SK-N-MC (cell line): ENCODE data around the gene GRID2.

Experiments
- DNase-seq: peaks from one replicate; pipeline ENCODE4 v3.0.0-alpha.2; 2011; ENCODE audit warnings: low read depth, low spot score
- H3K27ac ChIP-seq: fragments of 200-600 bp; sonication (generic); 2 replicates; pipeline ENCODE4 v1.5.1; 2016; ENCODE audit warnings: mixed run types
- H3K36me3 ChIP-seq: fragments of 200-600 bp; sonication (generic); 2 replicates; pipeline ENCODE4 v1.6.1; 2017; ENCODE audit warnings: antibody characterized with exemption, low read length, mixed read lengths; ENCODE audit not compliant: insufficient read depth
- H3K4me3 ChIP-seq: fragments of 200-600 bp; sonication (generic); 2 replicates; pipeline ENCODE4 v1.5.1; 2016
- H3K9ac ChIP-seq: fragments of 200-600 bp; sonication (generic); 2 replicates; pipeline ENCODE4 v1.8.0; 2017; ENCODE audit warnings: mixed run types, mixed read lengths; ENCODE audit not compliant: insufficient read length
- H3K9me3 ChIP-seq: fragments of 200-600 bp; sonication (generic); 2 replicates; pipeline ENCODE4 v1.6.1; 2017; ENCODE audit warnings: low read depth, mild to moderate bottlenecking, antibody characterized with exemption, low read length, moderate library complexity, mixed read lengths
- EZH2 ChIP-seq: fragments of 200-600 bp; sonication (generic); IDR thresholded peaks from one replicate; pipeline ENCODE4 v1.6.1; 2017; ENCODE audit warnings: antibody characterized with exemption
- FOXP2 ChIP-seq: optimal IDR thresholded peaks from 2 replicates; pipeline ENCODE3; 2011; ENCODE audit warnings: mild to moderate bottlenecking, moderate library complexity; ENCODE audit not compliant: insufficient read depth; ENCODE audit errors: extremely low read length, control extremely low read depth
- POLR2AphosphoS5 ChIP-seq: IDR thresholded peaks from 2 replicates; pipeline ENCODE4 v1.6.1; 2012; ENCODE audit warnings: mild to moderate bottlenecking, low read depth, low read length, borderline replicate concordance

The GRID2 gene

DNA sequence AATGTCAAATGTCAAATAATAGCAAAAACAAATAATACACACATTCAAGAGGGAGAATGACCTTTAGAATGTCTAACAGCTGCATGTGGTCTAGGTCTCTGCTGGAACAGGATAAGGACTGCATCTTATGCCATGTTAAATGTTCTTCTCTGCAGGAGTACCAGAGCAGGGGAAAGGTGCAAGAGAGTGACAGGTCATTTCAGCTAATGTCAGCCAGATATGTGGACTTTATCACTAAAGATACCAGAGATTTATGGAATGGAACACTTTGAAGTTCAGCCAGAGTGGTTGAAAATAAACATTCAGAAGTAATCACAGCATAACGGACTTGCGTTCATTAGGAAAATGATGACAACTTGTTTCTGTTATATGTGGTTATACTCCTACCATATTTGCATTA lies 24.3 kb downstream of the GRID2 start:
- DNase-seq = no peak
- H3K9me3 ChIP-seq = no peaks in the 10 kb centered on the region

DNA sequence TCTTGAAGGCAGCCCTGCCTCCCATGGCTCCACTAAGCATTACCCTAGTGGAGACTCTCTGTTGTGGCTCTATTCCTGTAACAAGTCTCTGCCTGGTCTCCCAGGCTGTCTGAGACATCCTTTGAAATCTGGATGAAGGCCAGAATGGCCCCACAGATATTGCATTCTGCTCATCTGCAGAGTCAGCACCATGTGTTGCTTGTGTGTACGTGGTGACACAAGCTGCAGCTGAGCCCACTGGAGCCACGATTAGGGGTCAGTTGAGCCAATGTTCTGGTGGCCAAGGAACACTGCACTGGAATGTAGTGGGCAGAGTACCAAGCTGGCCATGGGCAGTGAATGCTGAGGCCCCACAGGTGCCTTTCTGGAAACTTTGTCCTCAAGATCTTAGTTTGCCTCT lies 29.2 kb downstream of the GRID2 start:
- Histone ChIP-seq H3K36me3 (no peaks in the 10 kb centered on the region), H3K4me3 (no peak overlapping the region), H3K27ac (no peak overlapping the region), H3K9ac (no peak overlapping the region), H3K9me3 (no peaks in the 10 kb centered on the region)
- no peak for DNase-seq
- TF ChIP-seq FOXP2 (no peak), POLR2AphosphoS5 (no peak), EZH2 (no peak)

More for the DNA sequence above, 24.3 kb downstream of the GRID2 start:
- no peak overlapping the region for H3K27ac ChIP-seq
- H3K9ac ChIP-seq = no peak overlapping the region
- no peak for TF ChIP-seq EZH2
- TF ChIP-seq FOXP2 = no peak
- no peak for TF ChIP-seq POLR2AphosphoS5
- no peaks in the 10 kb centered on the region for H3K36me3 ChIP-seq
- H3K4me3 ChIP-seq = no peak overlapping the region

DNA sequence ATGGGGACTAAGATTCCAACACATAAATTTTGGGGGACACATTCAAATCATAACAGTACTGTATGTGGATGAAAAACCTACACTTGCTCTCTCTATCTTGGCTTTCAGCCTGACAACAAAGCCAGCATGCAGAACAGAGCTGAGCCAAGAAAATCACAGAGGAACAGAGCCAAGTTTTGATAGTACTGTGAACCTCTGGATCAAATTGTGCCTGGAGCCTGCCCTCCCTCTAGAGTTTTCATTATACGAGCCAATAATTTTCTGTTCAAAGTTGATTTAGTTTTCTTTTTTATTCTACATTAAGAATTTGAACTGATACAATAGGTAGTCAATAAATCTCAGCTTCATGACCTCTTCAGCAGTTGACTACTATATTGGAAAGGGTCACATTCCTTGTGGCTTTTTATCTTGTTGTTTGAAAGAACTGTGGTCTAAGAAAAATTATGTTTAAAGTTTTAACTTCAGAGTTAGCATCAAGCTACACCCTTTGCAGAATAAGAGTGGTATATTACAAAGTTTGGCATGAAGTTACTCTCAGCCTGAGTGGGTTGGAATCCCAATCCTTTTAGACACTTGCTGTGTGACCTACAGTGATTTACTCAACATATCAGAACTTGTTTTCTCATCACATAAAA lies 31.1 kb downstream of the GRID2 start:
- no peaks in the 10 kb centered on the region for H3K36me3 ChIP-seq
- H3K9me3 ChIP-seq = no peaks in the 10 kb centered on the region
- H3K9ac ChIP-seq = no peak overlapping the region
- 0 out of 2 replicates have a peak overlapping the region, but pooled peaks have one; percentile 8 for H3K4me3 ChIP-seq
- no peak for TF ChIP-seq POLR2AphosphoS5
- no peak for TF ChIP-seq EZH2
- no peak for TF ChIP-seq FOXP2
- no peak for DNase-seq
- H3K27ac ChIP-seq = no peak overlapping the region

DNA sequence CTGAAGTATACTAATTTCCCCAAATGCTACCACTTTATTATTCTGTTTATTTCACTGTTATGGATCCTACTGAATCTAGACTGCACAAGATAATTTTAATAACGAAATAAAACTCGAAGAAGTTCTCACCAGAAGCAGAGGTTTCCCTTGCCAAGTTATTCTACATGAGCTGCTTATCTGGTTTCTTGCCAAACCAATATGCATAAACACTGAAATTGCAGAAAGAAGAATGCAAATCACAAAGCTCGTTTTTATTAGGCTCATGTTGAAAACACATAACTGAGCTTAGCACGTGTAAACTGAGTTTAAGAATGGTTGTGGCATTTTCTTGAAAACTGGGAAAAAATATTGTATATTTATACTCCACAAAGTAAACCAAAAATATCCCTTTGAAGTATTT lies 35.9 kb downstream of the GRID2 start:
- DNase-seq = peak; percentile 59
- H3K9me3 ChIP-seq = no peaks in the 10 kb centered on the region
- TF ChIP-seq EZH2 = no peak
- TF ChIP-seq FOXP2 = no peak
- TF ChIP-seq POLR2AphosphoS5 = no peak

DNA sequence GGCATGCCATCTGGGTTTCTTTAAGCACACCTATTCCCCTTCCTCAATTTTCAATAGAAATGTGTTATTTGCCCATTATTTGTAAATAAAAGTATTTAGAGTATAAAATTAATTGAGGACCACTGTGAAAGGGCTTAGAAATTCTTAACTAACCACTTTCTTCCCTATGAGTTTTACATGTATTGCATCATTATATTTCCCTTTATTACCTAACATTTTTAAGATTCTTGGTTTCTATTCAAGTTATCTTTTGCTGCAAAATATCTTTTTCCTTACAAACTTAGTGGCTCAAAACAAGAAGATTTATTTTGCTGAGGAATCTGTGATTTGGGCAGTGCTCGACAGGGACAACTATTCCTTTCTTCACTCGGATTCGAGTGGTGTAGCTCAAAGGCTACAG lies 40.5 kb downstream of the GRID2 start:
- no peak overlapping the region for H3K27ac ChIP-seq
- no peaks in the 10 kb centered on the region for H3K36me3 ChIP-seq
- H3K4me3 ChIP-seq = no peak overlapping the region
- no peaks in the 10 kb centered on the region for H3K9me3 ChIP-seq
- no peak for DNase-seq
- H3K9ac ChIP-seq = no peak overlapping the region
- TF ChIP-seq POLR2AphosphoS5 (no peak), FOXP2 (no peak), EZH2 (no peak)

More for the DNA sequence above, 35.9 kb downstream of the GRID2 start:
- H3K4me3 ChIP-seq = peak overlapping the region; percentile 65
- H3K9ac ChIP-seq = peak overlapping the region; percentile 40
- H3K27ac ChIP-seq = peak overlapping the region; percentile 85
- no peaks in the 10 kb centered on the region for H3K36me3 ChIP-seq

DNA sequence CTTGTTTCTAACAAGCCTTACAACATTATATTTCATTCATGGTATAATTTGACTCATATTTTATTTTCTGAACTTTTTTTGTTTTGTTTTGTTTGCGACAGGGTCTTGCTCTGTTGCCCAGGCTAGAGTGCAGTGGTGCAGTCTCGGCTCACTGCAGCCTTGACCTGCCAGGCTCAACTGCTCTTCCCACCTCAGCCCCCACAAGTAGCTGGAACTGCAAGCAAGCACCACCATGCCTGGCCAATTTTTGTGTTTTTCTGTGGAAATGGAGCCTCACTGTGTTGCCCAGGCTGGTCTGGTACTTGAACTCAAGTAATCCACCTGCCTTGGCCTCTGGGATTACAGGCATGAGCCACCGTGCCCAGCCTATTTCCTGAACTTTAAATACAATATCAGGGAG lies 42.5 kb downstream of the GRID2 start:
- no peak overlapping the region for H3K4me3 ChIP-seq
- H3K36me3 ChIP-seq = no peaks in the 10 kb centered on the region
- no peak overlapping the region for H3K9ac ChIP-seq
- H3K9me3 ChIP-seq = no peaks in the 10 kb centered on the region
- TF ChIP-seq POLR2AphosphoS5 (no peak), EZH2 (no peak), FOXP2 (no peak)
- no peak for DNase-seq
- H3K27ac ChIP-seq = no peak overlapping the region

DNA sequence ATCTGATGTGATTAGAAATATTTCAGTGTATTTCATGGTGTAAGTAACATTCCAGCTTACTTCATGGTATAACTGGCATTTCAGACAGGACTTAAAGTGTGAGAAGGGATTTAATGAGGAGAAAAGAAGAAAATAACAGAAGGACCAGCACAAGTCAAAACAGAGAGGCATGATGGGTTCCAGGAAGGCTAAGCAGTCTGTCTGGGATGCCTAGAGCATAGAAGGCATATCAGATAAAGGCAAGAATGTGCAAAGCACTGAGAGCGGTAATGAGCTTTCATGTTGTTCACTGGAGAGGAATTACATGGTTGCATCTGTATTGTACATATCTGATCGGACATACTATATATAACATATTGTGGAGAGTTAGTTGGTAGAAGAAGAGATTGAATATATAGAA lies 54.2 kb downstream of the GRID2 start:
- no peaks in the 10 kb centered on the region for H3K9me3 ChIP-seq
- TF ChIP-seq EZH2 = no peak
- no peak for TF ChIP-seq FOXP2
- no peak for TF ChIP-seq POLR2AphosphoS5
- no peak overlapping the region for H3K27ac ChIP-seq
- H3K36me3 ChIP-seq = no peaks in the 10 kb centered on the region
- H3K4me3 ChIP-seq = no peak overlapping the region
- DNase-seq = no peak
- no peak overlapping the region for H3K9ac ChIP-seq

DNA sequence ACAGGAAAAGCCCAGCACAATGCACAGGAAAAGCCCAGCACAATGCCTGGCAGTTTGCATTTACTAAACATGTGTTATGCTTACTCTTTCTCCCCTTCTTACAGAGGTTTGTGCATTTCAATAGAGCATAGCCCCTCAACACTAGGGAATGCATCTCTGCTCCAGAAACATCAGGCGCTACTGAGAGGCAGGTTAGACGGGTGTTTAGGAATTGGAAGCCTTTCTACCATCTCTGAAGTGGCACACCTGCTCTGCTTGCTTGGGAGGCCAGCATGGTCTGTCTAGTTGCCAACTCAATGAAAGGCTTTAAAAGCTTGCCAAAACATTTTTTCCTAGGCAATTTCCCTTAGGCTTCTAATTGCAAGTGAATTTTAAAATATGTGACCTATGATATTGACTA lies 55.7 kb downstream of the GRID2 start:
- no peaks in the 10 kb centered on the region for H3K36me3 ChIP-seq

DNA sequence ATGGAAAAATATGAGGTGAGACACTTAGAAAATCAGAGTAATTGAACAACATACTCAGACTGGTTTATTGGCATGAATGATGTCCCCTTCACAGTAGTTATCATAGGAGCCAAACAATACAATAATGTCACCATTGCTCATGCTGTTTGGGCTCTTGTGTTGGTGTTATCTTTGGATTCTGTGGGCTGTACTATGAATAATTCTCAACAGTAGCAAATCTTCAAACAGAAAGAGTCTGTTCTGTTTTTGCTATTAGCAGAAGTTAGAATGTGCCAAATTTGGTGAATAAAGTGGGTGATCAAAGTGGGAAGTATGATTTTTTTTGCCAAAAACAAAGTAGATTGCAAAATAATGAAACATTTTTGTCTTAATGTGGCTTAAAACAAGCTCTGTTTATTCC lies 58.3 kb downstream of the GRID2 start:
- no peak overlapping the region for H3K9ac ChIP-seq
- H3K9me3 ChIP-seq = no peaks in the 10 kb centered on the region
- no peak for DNase-seq
- H3K4me3 ChIP-seq = no peak overlapping the region
- no peaks in the 10 kb centered on the region for H3K36me3 ChIP-seq
- no peak overlapping the region for H3K27ac ChIP-seq
- TF ChIP-seq FOXP2 = no peak
- no peak for TF ChIP-seq POLR2AphosphoS5
- no peak for TF ChIP-seq EZH2

More for the DNA sequence above, 55.7 kb downstream of the GRID2 start:
- DNase-seq = no peak
- TF ChIP-seq FOXP2 (no peak), POLR2AphosphoS5 (no peak), EZH2 (no peak)
- H3K27ac ChIP-seq = no peak overlapping the region
- H3K9ac ChIP-seq = no peak overlapping the region
- H3K9me3 ChIP-seq = no peaks in the 10 kb centered on the region
- no peak overlapping the region for H3K4me3 ChIP-seq
